ENCODE measurements around the gene ZNF827.

ZNF827 gene

DNA sequence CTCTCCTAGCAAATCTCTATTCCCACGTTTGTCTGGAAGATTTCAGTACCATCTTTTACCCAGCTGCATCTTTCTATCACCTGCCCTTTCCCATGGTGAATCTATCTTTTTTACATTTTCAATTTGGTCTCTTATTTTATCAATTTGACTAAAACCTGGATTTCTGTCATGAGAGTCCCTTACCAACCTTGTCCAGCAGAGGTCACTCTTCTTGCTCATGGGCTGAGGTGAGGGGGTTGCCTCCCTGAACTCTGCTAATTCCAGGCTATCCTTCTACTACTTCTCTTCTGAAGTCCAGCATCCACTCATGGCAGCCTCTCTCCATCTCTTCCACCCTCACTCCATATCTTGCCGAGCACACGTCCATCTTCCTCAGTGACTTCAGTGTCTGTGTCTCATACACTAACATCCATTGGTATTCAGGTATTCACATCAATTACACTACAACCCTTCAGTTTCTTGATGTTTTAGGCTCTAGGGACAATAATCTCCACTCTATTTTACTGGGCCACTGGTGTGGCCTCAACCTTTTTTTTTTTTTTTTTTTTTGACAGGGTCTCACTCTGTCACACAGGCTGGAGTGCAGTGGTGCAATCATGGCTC lies 17.8 kb upstream of the ZNF827 start:
- TF ChIP-seq, protein P1, sequence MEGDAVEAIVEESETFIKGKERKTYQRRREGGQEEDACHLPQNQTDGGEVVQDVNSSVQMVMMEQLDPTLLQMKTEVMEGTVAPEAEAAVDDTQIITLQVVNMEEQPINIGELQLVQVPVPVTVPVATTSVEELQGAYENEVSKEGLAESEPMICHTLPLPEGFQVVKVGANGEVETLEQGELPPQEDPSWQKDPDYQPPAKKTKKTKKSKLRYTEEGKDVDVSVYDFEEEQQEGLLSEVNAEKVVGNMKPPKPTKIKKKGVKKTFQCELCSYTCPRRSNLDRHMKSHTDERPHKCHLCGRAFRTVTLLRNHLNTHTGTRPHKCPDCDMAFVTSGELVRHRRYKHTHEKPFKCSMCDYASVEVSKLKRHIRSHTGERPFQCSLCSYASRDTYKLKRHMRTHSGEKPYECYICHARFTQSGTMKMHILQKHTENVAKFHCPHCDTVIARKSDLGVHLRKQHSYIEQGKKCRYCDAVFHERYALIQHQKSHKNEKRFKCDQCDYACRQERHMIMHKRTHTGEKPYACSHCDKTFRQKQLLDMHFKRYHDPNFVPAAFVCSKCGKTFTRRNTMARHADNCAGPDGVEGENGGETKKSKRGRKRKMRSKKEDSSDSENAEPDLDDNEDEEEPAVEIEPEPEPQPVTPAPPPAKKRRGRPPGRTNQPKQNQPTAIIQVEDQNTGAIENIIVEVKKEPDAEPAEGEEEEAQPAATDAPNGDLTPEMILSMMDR (IDR thresholded peaks at IDR 0.05; ENCODE audit: insufficient read depth, low read depth, low read length, missing control alignments), result peak; percentile 84
- H3K4me3 ChIP-seq (ENCODE audit: low read depth, low read length), result no peak overlapping the region
- peak; percentile 71 for DNase-seq (ENCODE audit: low read depth)

GRCh38 chr4:145954924-145955339 lies 16.3 kb upstream of the ZNF827 start:
- DNase-seq (ENCODE audit: low read depth), result no peak
- TF ChIP-seq, protein P1 (IDR thresholded peaks at IDR 0.05; ENCODE audit: insufficient read depth, low read depth, low read length, missing control alignments), result no peak
- no peak overlapping the region for H3K4me3 ChIP-seq (ENCODE audit: low read depth, low read length)

DNA sequence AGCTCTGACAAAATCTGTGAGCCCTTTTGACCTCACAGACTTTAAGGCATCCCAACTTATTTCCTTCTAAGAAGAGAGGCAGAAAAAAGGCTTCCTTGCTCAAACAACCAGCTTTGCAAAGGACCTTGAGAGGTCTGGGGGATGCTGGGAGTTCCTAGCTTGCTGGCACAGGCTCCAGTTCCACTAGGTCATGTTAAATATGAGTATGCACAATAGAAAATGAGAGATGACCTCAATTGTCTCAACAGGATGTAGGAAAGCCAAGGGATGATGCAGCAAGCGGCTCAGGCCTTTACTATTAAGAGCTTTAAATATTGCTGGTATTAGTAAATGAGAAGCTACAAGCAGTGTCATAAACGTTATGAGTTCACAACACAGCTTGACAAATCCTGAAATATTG lies 13.3 kb upstream of the ZNF827 start:
- H3K4me3 ChIP-seq (ENCODE audit: low read depth, low read length), result no peak overlapping the region
- DNase-seq (ENCODE audit: low read depth), result no peak
- TF ChIP-seq, protein P1 (IDR thresholded peaks at IDR 0.05; ENCODE audit: insufficient read depth, low read depth, low read length, missing control alignments), result no peak

DNA sequence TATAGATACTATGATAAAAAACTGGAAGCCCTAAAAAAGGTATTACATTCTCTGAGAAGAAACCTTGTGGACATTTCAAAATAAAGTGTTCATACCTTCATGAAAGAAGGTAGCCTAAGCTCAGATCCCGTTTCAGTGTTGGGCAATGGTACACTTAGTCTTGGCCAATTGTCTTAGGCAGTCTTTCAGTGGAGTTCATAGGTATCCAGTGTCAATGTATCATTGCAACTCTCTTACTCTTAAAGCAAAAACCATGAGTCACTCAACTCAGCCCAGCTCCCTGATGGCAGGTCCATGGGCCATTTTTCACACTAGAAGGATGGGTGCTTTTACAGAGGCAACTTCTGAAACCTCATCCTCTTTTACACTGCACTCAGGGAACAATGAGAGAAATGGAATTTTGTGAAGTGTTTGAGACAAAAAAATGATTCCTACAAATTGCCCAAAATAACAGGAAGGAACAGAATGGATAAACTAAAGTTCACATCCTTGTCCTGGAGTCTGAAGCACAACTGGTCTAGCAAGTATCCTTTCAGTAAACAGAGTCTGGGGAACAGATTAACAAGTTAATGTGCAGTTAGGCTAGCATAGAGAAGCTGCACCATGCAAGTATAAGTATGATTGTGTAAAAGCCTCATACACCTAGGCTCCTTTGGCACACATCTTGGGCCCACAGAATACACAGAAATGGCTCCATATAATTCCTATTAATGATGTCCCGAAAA lies 7.0 kb upstream of the ZNF827 start:
- no peak for DNase-seq (ENCODE audit: low read depth)
- H3K4me3 ChIP-seq (ENCODE audit: low read depth, low read length), result no peak overlapping the region
- TF ChIP-seq, protein P1 (IDR thresholded peaks at IDR 0.05; ENCODE audit: insufficient read depth, low read depth, low read length, missing control alignments), result no peak

DNA sequence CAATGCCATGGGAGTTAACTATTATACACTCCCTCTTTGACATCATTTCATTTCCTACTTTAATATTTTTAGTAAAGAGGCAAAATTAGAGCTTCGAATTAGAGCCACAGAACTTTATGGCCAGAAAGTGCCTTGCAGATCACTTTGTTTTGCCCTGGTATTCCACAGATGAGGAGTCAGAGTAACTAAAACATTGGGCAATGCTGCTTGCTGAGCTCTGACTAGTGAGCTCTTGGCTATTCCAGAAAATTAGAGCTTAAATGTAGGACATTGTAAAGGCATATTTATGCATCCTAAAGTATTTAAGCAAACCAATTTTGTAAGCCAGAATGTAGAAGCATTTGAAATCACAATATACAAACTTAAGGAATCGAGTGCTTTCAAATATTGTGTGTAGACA lies 6.3 kb upstream of the ZNF827 start:
- TF ChIP-seq, protein P1 (IDR thresholded peaks at IDR 0.05; ENCODE audit: insufficient read depth, low read depth, low read length, missing control alignments), result no peak
- H3K4me3 ChIP-seq (ENCODE audit: low read depth, low read length), result no peak overlapping the region
- no peak for DNase-seq (ENCODE audit: low read depth)

GRCh38 chr4:145939856-145940255 lies 1.2 kb upstream of the ZNF827 start:
- TF ChIP-seq, protein P1 (IDR thresholded peaks at IDR 0.05; ENCODE audit: insufficient read depth, low read depth, low read length, missing control alignments), result no peak
- no peak for DNase-seq (ENCODE audit: low read depth)
- H3K4me3 ChIP-seq (ENCODE audit: low read depth, low read length), result no peak overlapping the region

DNA sequence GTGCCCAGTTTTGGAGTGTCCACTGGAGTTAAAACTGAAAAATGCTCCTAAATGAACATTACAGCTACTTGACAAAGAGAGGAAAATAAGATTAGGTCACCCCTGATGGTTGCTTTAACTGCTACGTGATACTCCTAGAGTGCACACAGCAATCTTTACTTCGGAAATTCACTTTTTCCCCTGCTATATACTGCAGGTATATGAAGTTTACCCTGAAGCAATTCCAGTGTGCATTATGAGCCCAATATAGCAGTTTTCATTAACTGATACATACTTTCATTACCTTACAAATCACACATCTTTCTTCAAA lies 773 bp upstream of the ZNF827 start:
- TF ChIP-seq, protein P1 (IDR thresholded peaks at IDR 0.05; ENCODE audit: insufficient read depth, low read depth, low read length, missing control alignments), result no peak
- peak overlapping the region; percentile 78 for H3K4me3 ChIP-seq (ENCODE audit: low read depth, low read length)
- no peak for DNase-seq (ENCODE audit: low read depth)

Data from GM12865 (cell line).